ENCODE data around the gene NDUFAF3.

GRCh38 chr3:49001155-49001554 lies 20.8 kb upstream of the NDUFAF3 start:
- TF ChIP-seq, protein P1, sequence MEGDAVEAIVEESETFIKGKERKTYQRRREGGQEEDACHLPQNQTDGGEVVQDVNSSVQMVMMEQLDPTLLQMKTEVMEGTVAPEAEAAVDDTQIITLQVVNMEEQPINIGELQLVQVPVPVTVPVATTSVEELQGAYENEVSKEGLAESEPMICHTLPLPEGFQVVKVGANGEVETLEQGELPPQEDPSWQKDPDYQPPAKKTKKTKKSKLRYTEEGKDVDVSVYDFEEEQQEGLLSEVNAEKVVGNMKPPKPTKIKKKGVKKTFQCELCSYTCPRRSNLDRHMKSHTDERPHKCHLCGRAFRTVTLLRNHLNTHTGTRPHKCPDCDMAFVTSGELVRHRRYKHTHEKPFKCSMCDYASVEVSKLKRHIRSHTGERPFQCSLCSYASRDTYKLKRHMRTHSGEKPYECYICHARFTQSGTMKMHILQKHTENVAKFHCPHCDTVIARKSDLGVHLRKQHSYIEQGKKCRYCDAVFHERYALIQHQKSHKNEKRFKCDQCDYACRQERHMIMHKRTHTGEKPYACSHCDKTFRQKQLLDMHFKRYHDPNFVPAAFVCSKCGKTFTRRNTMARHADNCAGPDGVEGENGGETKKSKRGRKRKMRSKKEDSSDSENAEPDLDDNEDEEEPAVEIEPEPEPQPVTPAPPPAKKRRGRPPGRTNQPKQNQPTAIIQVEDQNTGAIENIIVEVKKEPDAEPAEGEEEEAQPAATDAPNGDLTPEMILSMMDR (conservative IDR thresholded peaks at IDR 0.05 in 1 of 2, IDR thresholded peaks at IDR 0.05 in 1 of 2; ENCODE audit: low read depth in 1 of 2, low read length in 2 of 2): no peak
- no peak for TF ChIP-seq EZH2 (IDR thresholded peaks at IDR 0.05; ENCODE audit: low read length, missing control alignments)
